ENCODE data around the gene FASN. TPM values are rescaled to one million over a fixed set of nuclear protein-coding genes. Genes with fewer than 3 reads are reported as not detected.
A peak's percentile ranks its signal among the peaks of the same experiment; 100 is the strongest.
"Not testable (repeated sequence)": the region's sequence is repeated elsewhere in the genome, so short reads cannot be mapped to it uniquely, and the experiment has no call there.

The FASN gene
- total RNA-seq: 100 to 1,000 TPM; 141 to 424 (median 233) TPM

- 0 to 2% methylated on average over 31 to 40 of the region's 124 CpGs for WGBS, 2 donors
- DNase-seq (ENCODE audit: low spot score in 2 of 2): peak; percentile 89 to 99
- peak within 1 kb of the TSS; percentile 72 for H3K4me3 ChIP-seq (ENCODE audit: low read depth, poor library complexity, severe bottlenecking)
- intact Hi-C loops (cut with DNase I; ENCODE audit: low total_unique reads): no loop called here
- TF ChIP-seq POLR2A (IDR thresholded peaks at IDR 0.05) (peak in 1 of 2 donors; percentile 67), CTCF (IDR thresholded peaks at IDR 0.05) (no peak)
Observed at GRCh38 chr17:82098169-82098938, at the start of gene FASN. Gene FASN (minus strand): TSS chr17:82098236. CDS start chr17:82096445, 1,791 bp downstream.

GRCh38 chr17:82146663-82147654 lies 48.9 kb upstream of the FASN start:
- 86 to 88% methylated on average over 18 of the region's 18 CpGs for whole genome bisulfite sequencing, 2 donors
- intact Hi-C loops (cut with DNase I; ENCODE audit: low total_unique reads): no loop called here
- DNase-seq (ENCODE audit: low spot score in 2 of 2): no peak
- no peak overlapping the region for H3K4me3 ChIP-seq (ENCODE audit: low read depth, poor library complexity, severe bottlenecking)
- TF ChIP-seq POLR2A (IDR thresholded peaks at IDR 0.05): no peak
- TF ChIP-seq CTCF (IDR thresholded peaks at IDR 0.05): no peak

GRCh38 chr17:82145550-82146155 lies 47.6 kb upstream of the FASN start:
- H3K4me3 ChIP-seq (ENCODE audit: low read depth, poor library complexity, severe bottlenecking): no peak overlapping the region
- intact Hi-C loops (cut with DNase I; ENCODE audit: low total_unique reads): no loop called here
- TF ChIP-seq CTCF (IDR thresholded peaks at IDR 0.05) (no peak), POLR2A (IDR thresholded peaks at IDR 0.05) (no peak)
- WGBS, 2 donors: 92 to 94% methylated on average over 10 to 11 of the region's 13 CpGs
- DNase-seq (ENCODE audit: low spot score in 2 of 2): no peak

GRCh38 chr17:82143333-82143732 lies 45.3 kb upstream of the FASN start:
- TF ChIP-seq POLR2A (IDR thresholded peaks at IDR 0.05) (no peak), CTCF (IDR thresholded peaks at IDR 0.05) (no peak)
- H3K4me3 ChIP-seq (ENCODE audit: low read depth, poor library complexity, severe bottlenecking): no peak overlapping the region
- WGBS, 2 donors: 56 to 59% methylated on average over 8 of the region's 8 CpGs
- DNase-seq (ENCODE audit: low spot score in 2 of 2): no peak
- intact Hi-C loops (cut with DNase I; ENCODE audit: low total_unique reads): no loop called here

GRCh38 chr17:82139961-82140360 lies 41.9 kb upstream of the FASN start:
- DNase-seq (ENCODE audit: low spot score in 2 of 2); intact Hi-C loops (cut with DNase I; ENCODE audit: low total_unique reads); H3K4me3 ChIP-seq (ENCODE audit: low read depth, poor library complexity, severe bottlenecking): not testable (repeated sequence)
- 91% methylated on average over 10 of the region's 10 CpGs for WGBS, 2 donors
